HTR-8/SVneo (cell line): Measurements from ENCODE around the gene OSER1.
A peak's percentile ranks its signal among the peaks of the same experiment; 100 is the strongest.
"Not testable (repeated sequence)": the region's sequence is repeated elsewhere in the genome, so short reads cannot be mapped to it uniquely, and the experiment has no call there.

Source experiments
- DNase-seq: peaks from one replicate; pipeline ENCODE4 v3.0.0; 2011; ENCODE audit warnings: low spot score, mixed read lengths; ENCODE audit not compliant: insufficient read length
- FAIRE-seq: peaks from 2 replicates; lab custom pipeline; 2011; peaks lifted over from hg19 to GRCh38; lab: Jason Lieb, UNC

OSER1 gene

GRCh38 chr20:44210406-44211176 lies at the start of gene OSER1:
Gene OSER1 (minus strand): TSS chr20:44210771. CDS start chr20:44206957, 3,814 bp downstream.
- DNase-seq (peak; percentile 100), FAIRE-seq (peak; percentile 100)

- no peak for DNase-seq
- no peak for FAIRE-seq
Observed at GRCh38 chr20:44258226-44258890, 47.8 kb upstream of the OSER1 start.

- peak; percentile 57 for FAIRE-seq
- no peak for DNase-seq
Observed at GRCh38 chr20:44256961-44257360, 46.4 kb upstream of the OSER1 start.

GRCh38 chr20:44255942-44256341 lies 45.4 kb upstream of the OSER1 start:
- FAIRE-seq = no peak
- DNase-seq = no peak

GRCh38 chr20:44254073-44254472 lies 43.5 kb upstream of the OSER1 start:
- no peak for DNase-seq
- FAIRE-seq = peak; percentile 92

GRCh38 chr20:44253528-44253927 lies 43.0 kb upstream of the OSER1 start:
- DNase-seq (no peak), FAIRE-seq (peak; percentile 91)

- FAIRE-seq (no peak), DNase-seq (no peak)
Observed at GRCh38 chr20:44251284-44251683, 40.7 kb upstream of the OSER1 start.

GRCh38 chr20:44248410-44248759 lies 37.8 kb upstream of the OSER1 start:
- DNase-seq (no peak), FAIRE-seq (no peak)

GRCh38 chr20:44247586-44248409 lies 37.2 kb upstream of the OSER1 start:
- FAIRE-seq (peak; percentile 97), DNase-seq (peak; percentile 94)

GRCh38 chr20:44247131-44247571 lies 36.6 kb upstream of the OSER1 start, which contains the start of gene GDAP1L1:
Gene GDAP1L1 (plus strand): TSS chr20:44247308. CDS start chr20:44247335, 27 bp downstream.
- peak; percentile 48 for DNase-seq
- peak; percentile 73 for FAIRE-seq

- FAIRE-seq (no peak), DNase-seq (no peak)
Observed at GRCh38 chr20:44245977-44246376, 35.4 kb upstream of the OSER1 start.

GRCh38 chr20:44241796-44242195 lies 31.2 kb upstream of the OSER1 start:
- no peak for DNase-seq
- peak; percentile 20 for FAIRE-seq

- peak; percentile 26 for FAIRE-seq
Observed at GRCh38 chr20:44236840-44237239, 26.3 kb upstream of the OSER1 start.

GRCh38 chr20:44235702-44236101 lies 25.1 kb upstream of the OSER1 start:
- DNase-seq (no peak), FAIRE-seq (no peak)

More at GRCh38 chr20:44236840-44237239, 26.3 kb upstream of the OSER1 start:
- DNase-seq = not testable (repeated sequence)

GRCh38 chr20:44234566-44235317 lies 24.2 kb upstream of the OSER1 start:
- peak; percentile 85 for FAIRE-seq
- DNase-seq = no peak

- DNase-seq (no peak), FAIRE-seq (peak; percentile 68)
Observed at GRCh38 chr20:44233436-44234016, 23.0 kb upstream of the OSER1 start.

GRCh38 chr20:44232469-44232856 lies 21.9 kb upstream of the OSER1 start:
- not testable (repeated sequence) for FAIRE-seq

GRCh38 chr20:44231713-44232468 lies 21.3 kb upstream of the OSER1 start:
- DNase-seq = no peak
- no peak for FAIRE-seq

More at GRCh38 chr20:44232469-44232856, 21.9 kb upstream of the OSER1 start:
- not testable (repeated sequence) for DNase-seq

GRCh38 chr20:44231193-44231592 lies 20.6 kb upstream of the OSER1 start:
- no peak for DNase-seq
- peak; percentile 85 for FAIRE-seq
